Activated T-helper 17 cell treated with anti-CD3 and anti-CD28 coated beads, Interleukin-2, amount 50 U/mL, for 72 hours (primary cell): ENCODE results near the gene CCDC30. TPM values are rescaled to one million over a fixed set of nuclear protein-coding genes. Genes with fewer than 3 reads are reported as not detected.
"Not testable (repeated sequence)": the region's sequence is repeated elsewhere in the genome, so short reads cannot be mapped to it uniquely, and the experiment has no call there.

Experiments
- ATAC-seq: fragments of 150-1000 bp; cut with Tn5 transposase; replicated peaks from 2 replicates; pipeline ENCODE4 v1.10.0; 2021; ENCODE audit warnings: mild to moderate bottlenecking, moderate library complexity
- H3K27ac Mint-ChIP-seq: one replicate; pipeline ENCODE4 v1.8.0; 2022; ENCODE audit warnings: mixed read lengths
- H3K27me3 Mint-ChIP-seq: one replicate; pipeline ENCODE4 v1.8.0; 2022; ENCODE audit warnings: mixed read lengths
- H3K36me3 Mint-ChIP-seq: one replicate; pipeline ENCODE4 v1.8.0; 2022; ENCODE audit warnings: low read depth, mild to moderate bottlenecking, mixed read lengths
- H3K4me1 Mint-ChIP-seq: one replicate; pipeline ENCODE4 v1.8.0; 2022; ENCODE audit warnings: mixed read lengths
- H3K4me3 Mint-ChIP-seq: one replicate; pipeline ENCODE4 v1.8.0; 2022; ENCODE audit warnings: mild to moderate bottlenecking, mixed read lengths
- H3K9me3 Mint-ChIP-seq: one replicate; pipeline ENCODE4 v1.8.0; 2022; ENCODE audit warnings: mixed read lengths
- total RNA-seq, 2 donors: library from RNA; stranded (reverse); gene quantifications; one replicate each; pipeline ENCODE4 v1.2.3, GENCODE V29; 2022

Gene CCDC30
- total RNA-seq, 2 donors from 2014 or later = 2.4 to 5.2 TPM

DNA sequence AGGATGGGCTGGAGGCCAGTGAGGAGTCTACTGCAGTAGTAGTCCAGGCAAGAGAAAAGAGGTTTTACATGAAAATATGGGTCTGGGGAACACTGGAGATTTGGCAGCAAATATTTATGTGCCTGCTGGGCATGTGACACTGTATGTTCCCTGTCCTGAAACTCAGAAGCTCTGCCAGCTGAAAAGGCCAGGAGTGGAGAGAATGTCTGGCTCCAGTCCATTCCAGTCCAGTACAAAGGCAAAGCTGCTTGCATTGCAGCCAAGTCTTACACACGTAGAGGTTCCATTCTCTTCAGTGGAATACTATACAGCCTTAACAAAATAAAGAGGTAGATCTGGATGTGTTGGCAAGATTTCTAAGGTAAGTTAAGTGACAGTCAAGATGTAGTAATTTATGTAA lies 211.6 kb downstream of the CCDC30 start:
- Mint-ChIP-seq H3K4me3 (no peak overlapping the region), H3K36me3 (peaks cover 69% of the 10 kb centered on the region), H3K27ac (no peak overlapping the region), H3K27me3 (no peaks in the 10 kb centered on the region), H3K4me1 (no peaks in the 10 kb centered on the region), H3K9me3 (no peaks in the 10 kb centered on the region)
- no peak for ATAC-seq

- Mint-ChIP-seq H3K27me3 (no peaks in the 10 kb centered on the region), H3K27ac (no peak overlapping the region), H3K4me1 (peaks cover 4% of the 10 kb centered on the region), H3K36me3 (peaks cover 61% of the 10 kb centered on the region), H3K4me3 (no peak overlapping the region), H3K9me3 (no peaks in the 10 kb centered on the region)
- ATAC-seq = no peak
Observed at GRCh38 chr1:42675467-42675866, 212.4 kb downstream of the CCDC30 start.

GRCh38 chr1:42676534-42677087 lies 213.5 kb downstream of the CCDC30 start:
- Mint-ChIP-seq H3K9me3 (no peaks in the 10 kb centered on the region), H3K27me3 (no peaks in the 10 kb centered on the region), H3K4me1 (peaks cover 12% of the 10 kb centered on the region), H3K36me3 (peaks cover 54% of the 10 kb centered on the region), H3K4me3 (no peak overlapping the region), H3K27ac (peak overlapping the region; percentile 72)
- no peak for ATAC-seq

DNA sequence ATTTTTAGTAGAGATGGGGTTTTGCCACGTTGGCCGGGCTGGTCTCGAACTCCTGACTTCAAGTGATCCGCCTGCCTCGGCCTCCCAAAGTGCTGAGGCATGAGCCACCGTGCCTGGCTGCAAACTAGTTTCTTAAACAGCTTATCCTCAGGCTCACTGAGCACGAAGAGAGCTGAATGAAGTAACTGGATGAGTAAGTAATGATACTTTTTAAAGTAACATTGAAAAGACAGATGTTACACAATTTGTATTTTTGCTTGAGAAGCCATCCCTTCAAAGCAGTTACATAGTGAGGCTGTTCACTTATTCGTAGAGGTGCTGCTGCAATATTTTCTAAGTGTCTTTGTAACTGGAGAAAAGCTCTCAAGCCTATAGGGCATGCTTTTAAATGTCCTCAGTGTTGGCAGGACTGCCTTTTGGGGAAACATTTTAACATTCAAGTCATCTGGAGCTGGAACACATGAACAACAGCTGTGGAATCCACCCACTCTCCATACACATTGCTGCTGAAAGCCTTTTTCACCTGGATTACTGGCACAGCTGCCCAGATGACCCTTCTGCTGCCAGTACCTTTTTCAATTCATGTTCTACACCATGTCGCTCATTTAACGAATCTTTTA lies 216.4 kb downstream of the CCDC30 start:
- no peaks in the 10 kb centered on the region for H3K9me3 Mint-ChIP-seq
- H3K4me3 Mint-ChIP-seq = no peak overlapping the region
- no peak for ATAC-seq
- H3K4me1 Mint-ChIP-seq = peaks cover 18% of the 10 kb centered on the region
- H3K36me3 Mint-ChIP-seq = peaks cover 50% of the 10 kb centered on the region
- no peaks in the 10 kb centered on the region for H3K27me3 Mint-ChIP-seq
- H3K27ac Mint-ChIP-seq = no peak overlapping the region

DNA sequence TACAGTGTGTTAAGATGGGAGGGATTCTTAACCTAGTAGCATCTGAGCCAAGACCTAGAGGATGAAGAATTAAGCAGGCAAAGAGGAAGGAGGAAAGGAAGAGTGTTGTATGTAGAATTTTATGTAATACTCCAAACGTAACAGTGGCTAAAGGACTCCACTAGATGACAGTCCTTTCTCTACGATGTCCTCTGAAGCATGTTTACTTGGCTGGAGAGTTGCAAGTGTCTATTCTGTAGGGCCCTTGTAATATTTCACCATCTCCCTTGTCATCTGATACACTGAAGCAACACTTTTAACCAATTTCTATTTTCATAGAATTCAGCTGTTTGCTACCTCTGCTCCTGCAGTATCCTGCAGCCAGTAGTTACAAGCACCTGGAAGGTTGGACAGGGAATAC lies 217.0 kb downstream of the CCDC30 start:
- Mint-ChIP-seq H3K4me3 (peak overlapping the region; percentile 93), H3K27ac (no peak overlapping the region), H3K4me1 (peaks cover 24% of the 10 kb centered on the region), H3K9me3 (no peaks in the 10 kb centered on the region), H3K27me3 (no peaks in the 10 kb centered on the region), H3K36me3 (peaks cover 50% of the 10 kb centered on the region)
- ATAC-seq = no peak

DNA sequence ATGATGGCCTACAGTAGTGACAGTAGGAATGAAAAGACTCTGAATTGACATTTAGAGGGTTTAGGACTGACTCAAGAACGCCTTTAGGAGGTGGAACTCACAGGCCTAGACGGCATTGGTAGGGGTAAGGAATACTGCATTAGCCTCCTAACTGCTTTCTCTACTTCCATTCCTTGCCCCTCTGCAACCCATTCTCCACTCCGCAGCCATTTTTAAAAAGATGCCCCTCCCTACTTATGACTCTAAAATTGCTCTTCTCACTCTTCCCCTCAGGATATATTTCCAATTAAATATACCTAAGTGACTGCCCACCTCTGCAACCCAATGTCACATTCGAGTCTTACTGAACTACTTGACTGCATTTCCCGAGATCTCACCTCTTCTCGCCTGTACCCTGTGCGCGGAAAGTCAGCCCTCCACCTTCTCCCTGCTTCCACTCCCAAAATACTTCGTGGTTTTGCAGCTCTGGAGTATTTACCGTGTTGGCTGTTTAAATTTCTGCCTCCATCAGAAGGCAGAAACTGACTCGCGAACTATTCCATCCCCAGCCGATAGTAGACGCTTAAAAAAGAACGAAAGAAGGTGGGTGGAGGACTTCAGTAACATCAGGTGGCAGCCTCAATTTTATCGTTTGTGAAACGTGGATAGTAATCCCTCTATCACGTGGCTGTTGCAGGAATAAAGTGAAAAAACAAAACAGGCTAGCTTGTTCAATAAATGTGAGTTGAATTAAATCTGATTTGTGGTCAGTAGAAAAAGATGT lies 218.0 kb downstream of the CCDC30 start:
- H3K27ac Mint-ChIP-seq = peak overlapping the region; percentile 99
- H3K4me3 Mint-ChIP-seq = peak overlapping the region; percentile 93
- ATAC-seq = no peak
- no peaks in the 10 kb centered on the region for H3K27me3 Mint-ChIP-seq
- H3K4me1 Mint-ChIP-seq = peaks cover 31% of the 10 kb centered on the region
- no peaks in the 10 kb centered on the region for H3K9me3 Mint-ChIP-seq
- H3K36me3 Mint-ChIP-seq = peaks cover 50% of the 10 kb centered on the region

GRCh38 chr1:42681741-42682483 lies 218.8 kb downstream of the CCDC30 start, which contains the start of gene YBX1:
Gene YBX1, plus strand, starts transcription at chr1:42682418. Its CDS starts 148 bp downstream, at chr1:42682566.
- peak; percentile 97 for ATAC-seq
- H3K4me3 Mint-ChIP-seq = peak within 1 kb of the TSS; percentile 93
- no peaks in the 10 kb centered on the region for H3K9me3 Mint-ChIP-seq
- peaks cover 38% of the 10 kb centered on the region for H3K4me1 Mint-ChIP-seq
- H3K36me3 Mint-ChIP-seq = peaks cover 50% of the 10 kb centered on the region
- no peaks in the 10 kb centered on the region for H3K27me3 Mint-ChIP-seq
- H3K27ac Mint-ChIP-seq = peak within 1 kb of the TSS; percentile 99

DNA sequence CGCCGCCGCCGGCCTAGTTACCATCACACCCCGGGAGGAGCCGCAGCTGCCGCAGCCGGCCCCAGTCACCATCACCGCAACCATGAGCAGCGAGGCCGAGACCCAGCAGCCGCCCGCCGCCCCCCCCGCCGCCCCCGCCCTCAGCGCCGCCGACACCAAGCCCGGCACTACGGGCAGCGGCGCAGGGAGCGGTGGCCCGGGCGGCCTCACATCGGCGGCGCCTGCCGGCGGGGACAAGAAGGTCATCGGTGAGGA lies 219.3 kb downstream of the CCDC30 start:
- peak; percentile 34 for ATAC-seq
- H3K27me3 Mint-ChIP-seq, H3K9me3 Mint-ChIP-seq: not testable (repeated sequence)
- H3K27ac Mint-ChIP-seq = peak overlapping the region; percentile 99
- H3K36me3 Mint-ChIP-seq = peaks cover 53% of the 10 kb centered on the region
- H3K4me1 Mint-ChIP-seq = peaks cover 39% of the 10 kb centered on the region
- H3K4me3 Mint-ChIP-seq = peak overlapping the region; percentile 93

GRCh38 chr1:42682739-42683531 lies 219.8 kb downstream of the CCDC30 start:
- peak; percentile 19 for ATAC-seq
- H3K4me3 Mint-ChIP-seq = peak overlapping the region; percentile 93
- peaks cover 44% of the 10 kb centered on the region for H3K4me1 Mint-ChIP-seq
- H3K9me3 Mint-ChIP-seq = no peaks in the 10 kb centered on the region
- H3K27me3 Mint-ChIP-seq = no peaks in the 10 kb centered on the region
- peaks cover 59% of the 10 kb centered on the region for H3K36me3 Mint-ChIP-seq
- H3K27ac Mint-ChIP-seq = peak overlapping the region; percentile 99

DNA sequence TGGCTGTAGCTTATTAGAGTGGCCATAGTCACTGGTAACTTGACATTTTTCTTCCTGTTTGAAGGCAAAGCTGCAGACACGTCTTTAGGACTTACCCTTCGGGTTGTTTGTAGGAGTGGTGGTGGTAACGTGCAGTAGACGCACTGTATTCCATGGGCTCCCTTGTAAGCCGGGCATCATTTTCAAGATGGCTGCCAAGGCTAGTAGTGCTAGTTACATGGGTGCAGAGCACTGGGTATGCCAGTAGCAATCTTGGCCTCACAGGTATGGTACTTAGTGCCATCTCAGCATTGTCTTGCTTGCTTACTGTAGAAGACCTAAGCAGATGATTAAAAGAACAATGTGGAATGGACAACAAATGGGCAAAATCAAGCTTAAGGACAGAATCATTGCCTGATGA lies 221.1 kb downstream of the CCDC30 start:
- H3K4me3 Mint-ChIP-seq = peak overlapping the region; percentile 89
- peaks cover 54% of the 10 kb centered on the region for H3K4me1 Mint-ChIP-seq
- peak overlapping the region; percentile 93 for H3K27ac Mint-ChIP-seq
- H3K36me3 Mint-ChIP-seq = peaks cover 71% of the 10 kb centered on the region
- no peak for ATAC-seq
- H3K9me3 Mint-ChIP-seq = no peaks in the 10 kb centered on the region
- no peaks in the 10 kb centered on the region for H3K27me3 Mint-ChIP-seq

- Mint-ChIP-seq H3K9me3 (no peaks in the 10 kb centered on the region), H3K4me3 (peak overlapping the region; percentile 89), H3K4me1 (peaks cover 62% of the 10 kb centered on the region), H3K27me3 (no peaks in the 10 kb centered on the region), H3K27ac (peak overlapping the region; percentile 93), H3K36me3 (peaks cover 94% of the 10 kb centered on the region)
- no peak for ATAC-seq
Observed at GRCh38 chr1:42686418-42686817, 223.3 kb downstream of the CCDC30 start.

DNA sequence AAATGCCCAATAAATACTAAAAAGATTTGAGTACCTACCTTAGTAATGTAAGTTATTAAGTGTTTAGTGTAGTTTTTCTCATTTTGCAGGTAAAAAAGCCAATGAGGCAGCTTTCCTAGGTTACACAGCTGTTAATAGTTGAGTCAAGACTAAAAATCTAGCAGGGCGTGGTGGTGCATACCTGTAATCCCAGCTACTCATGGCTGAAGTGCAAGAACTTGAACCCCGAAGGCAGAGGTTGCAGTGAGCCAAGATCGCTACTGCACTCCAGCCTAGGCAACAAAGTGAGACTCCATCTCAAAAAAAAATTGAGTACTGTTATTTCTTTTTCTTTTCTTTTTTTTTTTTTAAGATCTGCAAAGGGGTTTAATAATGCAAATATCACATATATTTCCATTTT lies 226.8 kb downstream of the CCDC30 start:
- H3K4me3 Mint-ChIP-seq = peak overlapping the region; percentile 89
- H3K36me3 Mint-ChIP-seq = peaks cover 100% of the 10 kb centered on the region
- H3K27ac Mint-ChIP-seq = peak overlapping the region; percentile 68
- H3K27me3 Mint-ChIP-seq = no peaks in the 10 kb centered on the region
- no peak for ATAC-seq
- H3K9me3 Mint-ChIP-seq = no peaks in the 10 kb centered on the region
- peaks cover 71% of the 10 kb centered on the region for H3K4me1 Mint-ChIP-seq

GRCh38 chr1:42690477-42691156 lies 227.5 kb downstream of the CCDC30 start:
- H3K27me3 Mint-ChIP-seq = no peaks in the 10 kb centered on the region
- H3K36me3 Mint-ChIP-seq = peaks cover 100% of the 10 kb centered on the region
- peaks cover 69% of the 10 kb centered on the region for H3K4me1 Mint-ChIP-seq
- no peaks in the 10 kb centered on the region for H3K9me3 Mint-ChIP-seq
- no peak overlapping the region for H3K27ac Mint-ChIP-seq
- ATAC-seq = peak; percentile 94
- peak overlapping the region; percentile 89 for H3K4me3 Mint-ChIP-seq

DNA sequence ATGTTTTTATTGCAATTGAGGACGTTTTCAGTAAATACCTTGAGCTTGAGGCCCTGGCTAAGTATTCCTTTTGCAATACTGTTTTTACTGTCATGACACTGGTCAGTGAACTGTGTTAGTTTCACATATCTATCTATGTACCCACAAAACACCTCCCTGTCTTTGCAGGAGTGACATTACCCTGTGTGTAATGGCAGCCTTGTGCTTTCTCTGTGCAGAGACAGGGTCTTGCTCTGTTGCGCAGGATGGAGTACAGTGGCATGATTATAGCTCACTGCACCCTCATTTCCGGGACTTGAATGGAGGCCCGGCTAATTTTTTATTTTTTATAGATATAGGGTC lies 228.0 kb downstream of the CCDC30 start:
- H3K4me1 Mint-ChIP-seq = peaks cover 71% of the 10 kb centered on the region
- H3K27ac Mint-ChIP-seq = no peak overlapping the region
- ATAC-seq = peak; percentile 55
- no peaks in the 10 kb centered on the region for H3K27me3 Mint-ChIP-seq
- peak overlapping the region; percentile 89 for H3K4me3 Mint-ChIP-seq
- H3K36me3 Mint-ChIP-seq = peaks cover 100% of the 10 kb centered on the region
- no peaks in the 10 kb centered on the region for H3K9me3 Mint-ChIP-seq
